DOHH2 (cell line): ENCODE results near the gene VPS29.
"Not testable (repeated sequence)": the region's sequence is repeated elsewhere in the genome, so short reads cannot be mapped to it uniquely, and the experiment has no call there.

Source experiments
- H3F3A ChIP-seq: fragments of 200-600 bp; sonication (generic), shearing (Covaris generic); 2 replicates; pipeline ENCODE4 v1.6.0; 2016; ENCODE audit warnings: antibody characterized with exemption, mild to moderate bottlenecking; ENCODE audit not compliant: control insufficient read depth, insufficient read depth
- H3K27ac ChIP-seq: fragments of 200-600 bp; sonication (generic); 2 replicates; pipeline ENCODE4 v1.5.1; 2014; ENCODE audit warnings: low read depth, mild to moderate bottlenecking, low read length, moderate library complexity
- H3K27me3 ChIP-seq: fragments of 200-600 bp; sonication (generic); 2 replicates; pipeline ENCODE4 v1.6.1; 2014; ENCODE audit warnings: mild to moderate bottlenecking, low read length, mixed read lengths; ENCODE audit not compliant: control insufficient read depth
- H3K36me3 ChIP-seq: fragments of 200-600 bp; sonication (generic); 2 replicates; pipeline ENCODE4 v1.6.1; 2014; ENCODE audit warnings: mild to moderate bottlenecking, low read length, moderate library complexity, mixed read lengths; ENCODE audit not compliant: control insufficient read depth
- H3K4me1 ChIP-seq: fragments of 200-600 bp; sonication (generic); 2 replicates; pipeline ENCODE4 v1.6.1; 2014; ENCODE audit warnings: mild to moderate bottlenecking, low read length, mixed read lengths; ENCODE audit not compliant: control insufficient read depth
- H3K4me2 ChIP-seq: fragments of 200-600 bp; sonication (generic); 2 replicates; pipeline ENCODE4 v1.6.0; 2014; ENCODE audit warnings: mild to moderate bottlenecking, low read length, moderate library complexity
- H3K4me3 ChIP-seq: fragments of 200-600 bp; sonication (generic); 2 replicates; pipeline ENCODE4 v1.5.1; 2014; ENCODE audit warnings: mild to moderate bottlenecking, low read length, mixed read lengths
- H3K79me2 ChIP-seq: fragments of 200-600 bp; sonication (generic); 2 replicates; pipeline ENCODE4 v1.6.1; 2014; ENCODE audit warnings: mild to moderate bottlenecking, low read length, mixed read lengths; ENCODE audit not compliant: control insufficient read depth
- H3K9me2 ChIP-seq: fragments of 200-600 bp; sonication (generic); replicated peaks from 2 replicates; pipeline ENCODE4 v1.6.1; 2014; ENCODE audit warnings: mild to moderate bottlenecking, low read length, mixed read lengths; ENCODE audit not compliant: control insufficient read depth
- H3K9me3 ChIP-seq: fragments of 200-600 bp; sonication (generic); 2 replicates; pipeline ENCODE4 v1.6.1; 2014; ENCODE audit warnings: antibody characterized with exemption, low read length, mixed read lengths; ENCODE audit not compliant: control insufficient read depth, insufficient read depth
- H4K20me1 ChIP-seq: fragments of 200-600 bp; sonication (generic); 2 replicates; pipeline ENCODE4 v1.6.0; 2014; ENCODE audit warnings: low read depth, mild to moderate bottlenecking, antibody characterized with exemption, low read length, moderate library complexity; ENCODE audit not compliant: control insufficient read depth, insufficient read depth
- EZH2phosphoT487 ChIP-seq: fragments of 200-600 bp; sonication (generic); IDR thresholded peaks from 2 replicates; pipeline ENCODE4 v1.6.1; 2017; ENCODE audit warnings: borderline replicate concordance, mild to moderate bottlenecking, antibody characterized with exemption, low read length, moderate library complexity, mixed read lengths
- TF ChIP-seq, protein P1 (sequence below): fragments of 200-600 bp; sonication (generic); IDR thresholded peaks from one replicate; pipeline ENCODE4 v1.5.1; 2014; ENCODE audit warnings: antibody characterized with exemption, mild to moderate bottlenecking, low read depth, low read length; ENCODE audit not compliant: poor library complexity, severe bottlenecking

Gene VPS29

GRCh38 chr12:110466791-110467190 lies 35.1 kb downstream of the VPS29 start:
- H3K4me2 ChIP-seq = peak overlapping the region; percentile 88
- peaks cover 48% of the 10 kb centered on the region for H3K36me3 ChIP-seq
- peaks cover 75% of the 10 kb centered on the region for H3K79me2 ChIP-seq
- H4K20me1 ChIP-seq = no peaks in the 10 kb centered on the region
- H3K27ac ChIP-seq = no peak overlapping the region
- peaks cover 27% of the 10 kb centered on the region for H3K4me1 ChIP-seq
- H3K4me3 ChIP-seq = peak overlapping the region; percentile 78
- no peaks in the 10 kb centered on the region for H3F3A ChIP-seq
- H3K27me3 ChIP-seq = no peaks in the 10 kb centered on the region
- no peaks in the 10 kb centered on the region for H3K9me2 ChIP-seq
- H3K9me3 ChIP-seq = no peaks in the 10 kb centered on the region
- TF ChIP-seq, protein P1, sequence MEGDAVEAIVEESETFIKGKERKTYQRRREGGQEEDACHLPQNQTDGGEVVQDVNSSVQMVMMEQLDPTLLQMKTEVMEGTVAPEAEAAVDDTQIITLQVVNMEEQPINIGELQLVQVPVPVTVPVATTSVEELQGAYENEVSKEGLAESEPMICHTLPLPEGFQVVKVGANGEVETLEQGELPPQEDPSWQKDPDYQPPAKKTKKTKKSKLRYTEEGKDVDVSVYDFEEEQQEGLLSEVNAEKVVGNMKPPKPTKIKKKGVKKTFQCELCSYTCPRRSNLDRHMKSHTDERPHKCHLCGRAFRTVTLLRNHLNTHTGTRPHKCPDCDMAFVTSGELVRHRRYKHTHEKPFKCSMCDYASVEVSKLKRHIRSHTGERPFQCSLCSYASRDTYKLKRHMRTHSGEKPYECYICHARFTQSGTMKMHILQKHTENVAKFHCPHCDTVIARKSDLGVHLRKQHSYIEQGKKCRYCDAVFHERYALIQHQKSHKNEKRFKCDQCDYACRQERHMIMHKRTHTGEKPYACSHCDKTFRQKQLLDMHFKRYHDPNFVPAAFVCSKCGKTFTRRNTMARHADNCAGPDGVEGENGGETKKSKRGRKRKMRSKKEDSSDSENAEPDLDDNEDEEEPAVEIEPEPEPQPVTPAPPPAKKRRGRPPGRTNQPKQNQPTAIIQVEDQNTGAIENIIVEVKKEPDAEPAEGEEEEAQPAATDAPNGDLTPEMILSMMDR = no peak
- TF ChIP-seq EZH2phosphoT487 = no peak

DNA sequence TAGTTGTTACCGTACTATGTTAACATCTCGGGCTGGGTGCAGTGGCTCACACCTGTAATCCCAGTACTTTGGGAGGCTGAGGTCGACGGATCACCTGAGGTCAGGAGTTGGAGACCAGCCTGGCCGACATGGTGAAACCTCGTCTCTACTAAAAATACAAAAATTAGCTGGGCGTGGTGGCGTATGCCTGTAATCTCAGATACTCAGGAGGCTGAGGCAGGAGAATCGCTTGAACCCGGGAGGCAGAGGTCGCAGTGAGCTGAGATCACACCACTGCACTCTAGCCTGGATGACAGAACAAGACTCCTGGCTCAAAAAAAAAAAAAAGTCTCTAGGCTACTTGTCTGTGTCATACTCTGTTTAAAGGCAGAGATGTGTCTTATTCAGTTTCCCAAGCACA lies 36.1 kb downstream of the VPS29 start:
- Histone ChIP-seq H3K79me2 (peaks cover 74% of the 10 kb centered on the region), H3K4me1 (peaks cover 23% of the 10 kb centered on the region), H3K36me3 (peaks cover 48% of the 10 kb centered on the region)
- H3K27ac ChIP-seq, H3F3A ChIP-seq, H3K9me2 ChIP-seq, H3K9me3 ChIP-seq, H3K4me2 ChIP-seq, H4K20me1 ChIP-seq, H3K4me3 ChIP-seq, H3K27me3 ChIP-seq: not testable (repeated sequence)

- H3K79me2 ChIP-seq = peaks cover 66% of the 10 kb centered on the region
- TF ChIP-seq EZH2phosphoT487 = no peak
- TF ChIP-seq, protein P1 = no peak
- H4K20me1 ChIP-seq = no peaks in the 10 kb centered on the region
- no peak overlapping the region for H3K4me2 ChIP-seq
- H3K9me2 ChIP-seq = no peaks in the 10 kb centered on the region
- H3K4me3 ChIP-seq = no peak overlapping the region
- no peak overlapping the region for H3K27ac ChIP-seq
- H3K4me1 ChIP-seq = peaks cover 16% of the 10 kb centered on the region
- no peaks in the 10 kb centered on the region for H3K27me3 ChIP-seq
- no peaks in the 10 kb centered on the region for H3K9me3 ChIP-seq
- H3K36me3 ChIP-seq = peaks cover 46% of the 10 kb centered on the region
- no peaks in the 10 kb centered on the region for H3F3A ChIP-seq
Observed at GRCh38 chr12:110465024-110465423, 36.9 kb downstream of the VPS29 start.

DNA sequence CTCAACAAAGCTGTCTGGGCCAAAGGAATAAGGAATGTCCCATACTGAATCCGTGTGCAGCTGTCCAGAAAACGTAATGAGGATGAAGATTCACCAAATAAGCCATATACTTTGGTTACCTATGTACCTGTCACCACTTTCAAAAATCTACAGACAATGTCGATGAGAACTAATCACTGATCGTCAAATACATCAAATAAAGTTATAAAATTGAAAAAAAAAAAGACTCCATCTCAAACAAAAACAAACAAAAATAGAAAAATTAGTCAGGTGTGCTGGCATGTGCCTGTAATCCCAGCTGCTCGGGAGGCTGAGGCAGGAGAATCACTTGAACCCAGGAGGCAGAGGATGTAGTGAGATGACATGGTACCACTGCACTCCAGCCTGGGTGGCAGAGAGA lies 40.7 kb downstream of the VPS29 start:
- peaks cover 24% of the 10 kb centered on the region for H3K4me1 ChIP-seq
- H3K36me3 ChIP-seq = peaks cover 70% of the 10 kb centered on the region

More for the DNA sequence above, 40.7 kb downstream of the VPS29 start:
- H3K79me2 ChIP-seq = peaks cover 33% of the 10 kb centered on the region
- not testable (repeated sequence) for H4K20me1 ChIP-seq, H3K27ac ChIP-seq, H3K4me3 ChIP-seq, H3K4me2 ChIP-seq, H3K9me2 ChIP-seq, H3K27me3 ChIP-seq, H3K9me3 ChIP-seq, H3F3A ChIP-seq
